Ascending aorta (tissue), 2 donors: ENCODE measurements around the gene CDC42BPA. TPM values are rescaled to one million over a fixed set of nuclear protein-coding genes. Genes with fewer than 3 reads are reported as not detected.

Source experiments
- DNase-seq, 2 donors: peaks; one replicate each; pipeline ENCODE4 v3.0.0-alpha.2; 2019; ENCODE audit warnings: low spot score in 2 of 2
- H3K27ac ChIP-seq, 2 donors: fragments of 200-600 bp; sonication (generic); one replicate each; pipeline ENCODE4 v1.5.1; 2016 to 2017; ENCODE audit warnings: mild to moderate bottlenecking in 1 of 2
- H3K27me3 ChIP-seq: fragments of 200-600 bp; sonication (generic); one replicate; pipeline ENCODE4 v1.5.1; 2017
- H3K36me3 ChIP-seq, 2 donors: fragments of 200-600 bp; sonication (generic); one replicate each; pipeline ENCODE4 v1.5.1; 2016
- H3K4me1 ChIP-seq, 2 donors: fragments of 200-600 bp; sonication (generic); one replicate each; pipeline ENCODE4 v1.5.1; 2016 to 2017; ENCODE audit warnings: mild to moderate bottlenecking in 1 of 2
- H3K4me3 ChIP-seq, 2 donors: fragments of 200-600 bp; sonication (generic); one replicate each; pipeline ENCODE4 v1.5.1; 2016 to 2017; ENCODE audit warnings: mild to moderate bottlenecking in 1 of 2
- H3K9me3 ChIP-seq, 2 donors: fragments of 200-600 bp; sonication (generic); one replicate each; pipeline ENCODE4 v1.5.1; 2016
- intact Hi-C: fragments of 100-400 bp; cut with DNase I; formaldehyde crosslinking; loops from one replicate; pipeline ENCODE4 v1.15.1; 2023
- total RNA-seq: library from RNA; depleted of rRNA; stranded (reverse); fragments of >200 nt; gene quantifications from one replicate; pipeline ENCODE4 v1.1.0, GENCODE V29; 2016
- TF ChIP-seq, protein P1 (sequence below), 3 experiments: fragments of 200-600 bp in 2 of 3; fragments of 450-650 bp in 1 of 3; sonication (generic) in 2 of 3; IDR thresholded peaks; one replicate each; pipeline ENCODE4 v1.5.1; 2016 to 2019; ENCODE audit warnings: antibody characterized with exemption in 3 of 3, mild to moderate bottlenecking in 1 of 3, moderate library complexity in 1 of 3

The CDC42BPA gene
- total RNA-seq, 1 donor from 2014 or later = 56.9 TPM

DNA sequence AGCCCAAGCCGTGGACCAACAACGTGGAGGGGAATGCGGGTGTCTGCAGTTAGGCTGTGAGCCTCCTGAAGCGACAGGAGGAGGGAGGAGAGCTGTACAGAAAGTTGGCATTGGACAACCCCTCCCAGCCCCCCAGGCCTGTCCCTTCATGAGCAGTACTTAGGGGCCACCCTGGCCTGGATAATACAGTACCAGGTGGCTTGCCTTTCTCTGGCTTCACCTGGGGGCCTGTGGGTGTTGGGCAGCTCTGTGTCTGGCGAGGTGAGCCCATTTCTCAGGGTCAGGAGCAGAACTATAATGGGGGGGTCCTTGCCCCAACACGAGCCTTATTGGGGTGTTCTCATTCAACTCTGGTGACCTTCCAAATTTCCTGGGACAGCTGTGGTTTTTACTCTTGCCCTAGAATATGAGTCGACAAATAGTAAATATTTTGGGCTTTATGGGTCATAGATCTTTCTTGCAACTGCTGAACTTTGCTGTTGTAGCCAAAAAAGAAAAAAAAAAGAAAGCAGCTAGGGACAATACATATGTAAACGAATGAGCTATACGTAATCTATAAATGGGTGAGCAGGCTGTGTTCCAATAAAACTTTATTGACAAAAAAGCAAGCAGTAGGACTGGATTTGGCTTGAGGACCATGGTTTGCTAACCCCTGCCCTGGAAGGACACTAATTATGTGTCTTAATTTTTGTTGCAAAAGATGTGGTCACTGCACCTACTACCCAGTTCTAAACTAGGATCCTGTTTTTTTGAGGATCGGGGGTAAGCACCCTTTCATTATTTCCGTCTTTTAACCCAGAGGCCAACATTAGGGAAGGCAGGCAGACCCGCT lies 366.8 kb downstream of the CDC42BPA start:
- Histone ChIP-seq H3K27ac (no peak overlapping the region), H3K27me3 (no peaks in the 10 kb centered on the region), H3K4me3 (no peak overlapping the region), H3K4me1 (no peaks in the 10 kb centered on the region), H3K36me3 (no peaks in the 10 kb centered on the region), H3K9me3 (peaks cover 0 to 5% of the 10 kb centered on the region in 2 donors)
- peak in 1 of 2 donors; percentile 45 for DNase-seq
- TF ChIP-seq, protein P1, sequence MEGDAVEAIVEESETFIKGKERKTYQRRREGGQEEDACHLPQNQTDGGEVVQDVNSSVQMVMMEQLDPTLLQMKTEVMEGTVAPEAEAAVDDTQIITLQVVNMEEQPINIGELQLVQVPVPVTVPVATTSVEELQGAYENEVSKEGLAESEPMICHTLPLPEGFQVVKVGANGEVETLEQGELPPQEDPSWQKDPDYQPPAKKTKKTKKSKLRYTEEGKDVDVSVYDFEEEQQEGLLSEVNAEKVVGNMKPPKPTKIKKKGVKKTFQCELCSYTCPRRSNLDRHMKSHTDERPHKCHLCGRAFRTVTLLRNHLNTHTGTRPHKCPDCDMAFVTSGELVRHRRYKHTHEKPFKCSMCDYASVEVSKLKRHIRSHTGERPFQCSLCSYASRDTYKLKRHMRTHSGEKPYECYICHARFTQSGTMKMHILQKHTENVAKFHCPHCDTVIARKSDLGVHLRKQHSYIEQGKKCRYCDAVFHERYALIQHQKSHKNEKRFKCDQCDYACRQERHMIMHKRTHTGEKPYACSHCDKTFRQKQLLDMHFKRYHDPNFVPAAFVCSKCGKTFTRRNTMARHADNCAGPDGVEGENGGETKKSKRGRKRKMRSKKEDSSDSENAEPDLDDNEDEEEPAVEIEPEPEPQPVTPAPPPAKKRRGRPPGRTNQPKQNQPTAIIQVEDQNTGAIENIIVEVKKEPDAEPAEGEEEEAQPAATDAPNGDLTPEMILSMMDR (IDR thresholded peaks at IDR 0.05) = no peak
- intact Hi-C loops = no loop called here

DNA sequence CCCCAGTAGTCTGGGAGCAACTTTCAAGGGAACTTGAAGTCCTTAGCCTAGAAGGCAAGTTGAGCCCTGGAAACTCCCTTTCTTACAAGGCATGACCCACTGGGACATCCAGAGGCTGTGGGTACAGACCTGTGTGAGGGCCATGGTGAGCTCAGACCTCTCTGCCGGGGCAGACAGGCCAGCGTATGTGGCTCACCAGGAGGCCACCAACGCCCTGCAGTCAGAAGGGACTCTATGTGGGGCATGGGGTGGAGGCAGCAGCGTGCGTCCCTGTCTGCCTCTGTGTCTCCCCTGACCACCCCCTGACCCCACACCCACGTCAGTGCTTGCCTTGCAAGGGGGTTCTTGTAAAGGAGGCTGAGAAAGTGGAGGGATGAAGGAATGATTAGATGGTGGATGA lies 367.4 kb downstream of the CDC42BPA start:
- TF ChIP-seq, protein P1 (IDR thresholded peaks at IDR 0.05) = no peak
- Histone ChIP-seq H3K27ac (no peak overlapping the region), H3K4me3 (no peak overlapping the region), H3K27me3 (no peaks in the 10 kb centered on the region), H3K9me3 (peaks cover 0 to 5% of the 10 kb centered on the region in 2 donors), H3K36me3 (no peaks in the 10 kb centered on the region), H3K4me1 (no peaks in the 10 kb centered on the region)
- intact Hi-C loops = no loop called here
- no peak for DNase-seq

DNA sequence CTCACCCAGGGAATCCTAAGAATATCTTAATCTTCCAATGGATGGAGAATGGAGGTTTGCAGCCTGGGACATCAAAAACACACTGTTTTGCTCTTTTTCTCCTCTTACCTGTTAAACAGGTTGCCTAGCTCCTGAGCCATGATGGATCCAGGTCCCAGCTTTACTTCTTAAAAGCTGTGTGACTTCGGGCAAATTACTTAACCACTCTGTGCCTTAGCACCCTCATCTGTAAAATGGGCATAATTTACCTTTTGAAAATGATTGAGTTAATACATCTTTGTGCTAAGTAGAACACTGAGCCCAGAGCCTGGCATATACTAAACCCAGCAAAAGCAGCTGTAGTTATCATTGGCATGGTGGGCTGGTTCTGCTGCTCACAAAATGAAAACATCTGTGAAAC lies 368.0 kb downstream of the CDC42BPA start:
- no peak for DNase-seq
- Histone ChIP-seq H3K4me1 (no peaks in the 10 kb centered on the region), H3K27me3 (no peaks in the 10 kb centered on the region), H3K4me3 (no peak overlapping the region), H3K27ac (no peak overlapping the region), H3K9me3 (peaks cover 0 to 5% of the 10 kb centered on the region in 2 donors), H3K36me3 (no peaks in the 10 kb centered on the region)
- intact Hi-C loops = no loop called here
- TF ChIP-seq, protein P1 (IDR thresholded peaks at IDR 0.05) = no peak

DNA sequence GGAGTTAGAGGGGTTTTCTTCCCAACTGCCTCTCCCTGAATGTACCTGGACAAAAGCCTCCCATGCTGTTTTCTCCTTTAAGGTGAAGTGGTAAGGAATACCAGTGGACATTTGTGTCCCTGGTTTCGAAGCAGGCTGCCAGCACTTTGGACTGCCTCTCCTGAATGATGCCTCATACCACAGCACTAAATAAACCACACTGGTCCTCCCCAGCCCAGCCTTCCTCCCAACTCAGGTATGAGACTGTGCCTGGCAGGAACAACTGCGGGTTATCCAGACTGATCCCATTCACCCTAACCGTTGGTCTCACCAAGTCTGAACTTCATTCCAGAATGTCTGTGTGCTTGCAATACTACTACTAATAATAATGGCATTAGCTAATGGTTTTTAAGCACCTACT lies 368.9 kb downstream of the CDC42BPA start:
- no peak overlapping the region for H3K27ac ChIP-seq
- H3K36me3 ChIP-seq = no peaks in the 10 kb centered on the region
- TF ChIP-seq, protein P1 (IDR thresholded peaks at IDR 0.05) = no peak
- H3K27me3 ChIP-seq = no peaks in the 10 kb centered on the region
- no peak overlapping the region for H3K4me3 ChIP-seq
- H3K4me1 ChIP-seq = no peaks in the 10 kb centered on the region
- H3K9me3 ChIP-seq = peaks cover 0 to 5% of the 10 kb centered on the region in 2 donors
- intact Hi-C loops = loop anchor here (10.0 kb wide), 1 partner anchor 375 kb away; no protein-coding TSS in a partner anchor
- DNase-seq = no peak

DNA sequence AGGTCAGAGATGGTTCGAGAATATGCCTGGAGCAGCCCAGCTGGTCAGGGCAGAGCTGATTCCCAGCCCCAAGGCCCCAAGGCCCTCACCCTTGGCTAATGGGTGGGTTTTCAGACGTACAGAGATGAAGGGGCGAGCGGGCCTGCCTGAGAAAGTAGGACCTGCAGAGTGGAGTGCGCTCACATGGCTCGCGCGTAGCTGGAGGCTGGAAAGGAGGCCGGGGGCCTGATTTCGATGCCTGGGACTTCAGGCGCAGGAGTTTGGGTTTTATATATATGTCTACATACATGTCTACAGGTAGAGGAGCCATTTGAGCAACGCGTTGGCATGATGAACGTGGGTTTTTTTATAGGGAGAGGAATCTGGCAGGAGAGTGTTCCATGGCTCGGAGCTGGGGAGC lies 369.3 kb downstream of the CDC42BPA start:
- Histone ChIP-seq H3K4me1 (no peaks in the 10 kb centered on the region), H3K27ac (no peak overlapping the region), H3K9me3 (peaks cover 0 to 5% of the 10 kb centered on the region in 2 donors), H3K4me3 (no peak overlapping the region), H3K36me3 (no peaks in the 10 kb centered on the region), H3K27me3 (no peaks in the 10 kb centered on the region)
- DNase-seq = peak in 1 of 2 donors; percentile 54
- intact Hi-C loops = loop anchor here (10.0 kb wide), 1 partner anchor 376 kb away; no protein-coding TSS in a partner anchor
- TF ChIP-seq, protein P1 (IDR thresholded peaks at IDR 0.05) = no peak
